ENCODE data around the gene ARMC9.

The ARMC9 gene

DNA sequence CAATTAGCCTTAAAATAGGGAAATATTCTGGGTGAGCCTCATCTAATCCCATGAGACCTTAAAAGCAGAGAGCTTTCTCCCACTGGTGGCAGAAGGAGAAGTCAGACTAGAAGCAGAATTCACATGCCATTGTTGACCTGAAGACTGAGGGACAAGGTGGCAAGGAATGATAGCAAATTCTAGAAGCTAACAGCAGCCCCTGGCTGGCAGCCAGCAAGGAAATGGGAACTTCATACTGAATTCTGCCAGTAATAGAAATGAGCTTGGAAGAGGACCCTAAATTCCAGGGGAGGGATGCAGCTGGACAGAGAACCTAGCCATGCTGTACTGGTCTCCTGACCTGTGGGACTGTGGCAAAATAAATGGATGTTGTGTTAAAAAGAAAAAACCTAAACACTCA lies 216.6 kb downstream of the ARMC9 start:
- no peak for DNase-seq (ENCODE audit: low read depth in 2 of 2)

DNA sequence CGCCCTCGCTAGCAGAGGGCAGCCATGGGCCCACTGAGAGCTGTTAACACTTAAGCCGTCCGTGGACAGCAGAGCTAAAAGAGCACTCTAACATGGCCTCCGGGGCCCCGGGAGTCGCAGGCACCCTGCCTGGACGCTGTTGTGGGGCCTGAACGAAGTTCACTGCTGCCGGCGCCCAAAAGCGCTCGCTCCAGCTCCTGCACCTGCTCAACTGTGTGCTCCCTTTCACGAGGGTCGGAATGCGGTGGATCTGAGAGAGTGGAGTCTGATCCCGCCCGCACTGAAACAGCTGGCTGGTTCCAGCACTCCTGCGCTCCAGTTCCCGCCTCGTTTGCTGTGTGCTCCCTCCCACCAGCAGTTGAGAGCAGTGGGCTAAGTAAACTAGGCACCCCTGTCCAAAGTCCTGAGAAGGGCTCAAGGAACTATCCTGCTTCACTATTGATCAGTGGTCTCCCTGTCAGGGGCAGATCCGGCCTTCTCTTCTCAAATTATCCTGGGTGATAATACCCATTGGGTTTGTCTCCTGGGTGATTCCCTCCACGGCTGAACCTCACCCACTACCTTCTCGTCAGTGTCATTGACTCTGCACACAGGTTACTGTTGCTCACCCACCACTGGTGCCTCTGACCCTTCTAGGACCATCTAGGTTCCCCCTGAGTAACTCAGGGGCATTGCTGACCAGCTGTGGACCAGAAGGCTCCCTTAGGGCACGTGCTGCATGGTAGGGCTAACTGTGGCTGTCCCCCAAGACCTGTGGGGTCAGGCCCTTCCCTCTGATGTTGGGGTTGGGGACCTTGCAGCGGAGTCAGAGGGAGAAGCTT lies 220.6 kb downstream of the ARMC9 start:
- no peak for DNase-seq (ENCODE audit: low read depth in 2 of 2)

DNA sequence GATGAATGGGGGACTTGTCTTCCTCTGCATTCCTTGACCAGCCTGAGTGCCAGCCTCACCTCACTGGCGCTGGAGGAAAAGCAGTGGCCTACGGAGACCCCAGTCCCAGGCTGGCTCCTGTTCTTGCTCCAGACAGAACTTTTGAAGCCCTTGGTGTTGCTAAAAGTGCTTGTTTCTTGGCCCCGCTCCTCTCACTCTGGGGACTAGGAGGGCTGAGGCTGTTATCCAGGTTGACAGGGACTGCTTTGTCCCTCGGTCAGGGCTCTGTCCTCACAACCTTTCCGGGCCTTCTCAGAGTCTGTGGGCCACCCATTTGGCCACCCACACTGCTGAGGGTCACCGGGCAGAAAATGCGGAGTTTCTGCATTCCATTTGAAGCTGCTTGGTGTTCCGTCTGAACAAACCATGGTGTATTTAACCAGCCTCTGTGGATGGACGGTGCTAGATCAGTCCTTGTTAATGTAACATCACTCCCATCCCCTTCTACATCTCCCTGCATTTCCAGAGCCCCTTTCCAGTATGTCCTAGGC lies 222.7 kb downstream of the ARMC9 start:
- DNase-seq (ENCODE audit: low read depth in 2 of 2), result no peak

DNA sequence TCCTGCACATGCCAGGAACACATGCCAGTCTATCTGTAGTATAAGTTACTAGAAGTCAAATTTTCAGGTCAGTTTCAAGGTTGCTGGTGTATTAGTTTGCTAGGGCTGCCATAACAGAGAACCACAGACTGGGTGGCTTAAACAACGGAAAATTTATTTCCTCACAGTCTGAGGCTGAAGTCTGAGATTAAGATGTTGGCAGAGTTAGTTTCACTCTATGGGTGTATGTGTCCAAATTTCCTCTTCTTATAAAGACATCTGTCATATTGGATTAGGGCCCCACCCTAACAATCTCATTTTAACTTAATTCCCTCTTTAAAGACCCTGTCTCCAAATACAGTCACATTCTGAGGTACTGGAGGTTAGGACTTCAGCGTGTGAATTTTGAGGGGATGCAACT lies 223.6 kb downstream of the ARMC9 start:
- DNase-seq (ENCODE audit: low read depth in 2 of 2), result no peak

DNA sequence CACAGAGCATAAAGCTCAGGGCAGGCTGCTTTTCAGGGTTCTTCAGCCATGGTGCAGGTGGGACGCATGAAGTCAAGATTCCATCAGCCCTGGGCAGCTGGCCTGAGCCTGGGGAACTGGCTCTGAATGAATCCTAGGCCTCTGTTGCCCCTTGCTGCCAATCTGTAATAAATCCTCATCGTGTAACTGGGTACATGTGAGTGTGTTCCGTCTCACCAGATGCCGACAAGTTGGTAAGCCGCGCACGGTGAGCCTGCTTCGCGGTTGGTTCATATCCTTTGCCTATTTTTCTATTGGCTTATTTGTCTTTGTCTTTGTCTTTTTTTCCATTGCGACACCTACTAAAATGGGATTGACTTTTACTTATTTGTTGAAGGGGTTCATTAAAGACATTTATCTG lies 224.7 kb downstream of the ARMC9 start:
- no peak for DNase-seq (ENCODE audit: low read depth in 2 of 2)

Measured in activated CD4-positive, alpha-beta T cell treated with anti-CD3 and anti-CD28 coated beads for 24 hours (primary cell).